Right lobe of liver (tissue), 6 donors: Measurements from ENCODE around the gene MS4A2. TPM values are rescaled to one million over a fixed set of nuclear protein-coding genes. Genes with fewer than 3 reads are reported as not detected.
"Not testable (repeated sequence)": the region's sequence is repeated elsewhere in the genome, so short reads cannot be mapped to it uniquely, and the experiment has no call there.

ENCODE experiments used
- ATAC-seq, 4 donors: fragments of 200-7000 bp; cut with Tn5 transposase; one replicate each; pipeline ENCODE4 v1.9.1; 2020; ENCODE audit warnings: mild to moderate bottlenecking in 4 of 4, moderate library complexity in 4 of 4
- DNase-seq, 3 donors: peaks; one replicate each; pipeline ENCODE4 v3.0.0-alpha.2; 2020
- H3K27ac ChIP-seq, 3 donors: fragments of 200-600 bp; one replicate each; pipeline ENCODE4 v1.8.0; 2022
- H3K27me3 ChIP-seq, 2 donors: fragments of 200-600 bp; one replicate each; pipeline ENCODE4 v1.8.0; 2022
- H3K36me3 ChIP-seq, 4 donors: fragments of 200-600 bp; sonication (generic) in 1 of 4; one replicate each; pipeline versions ENCODE4 v1.5.1 to v1.8.0; 2017 to 2022; ENCODE audit warnings: control low read depth in 1 of 4
- H3K4me1 ChIP-seq, 4 donors: fragments of 200-600 bp; sonication (generic) in 1 of 4; one replicate each; pipeline versions ENCODE4 v1.5.1 to v1.8.0; 2017 to 2022; ENCODE audit warnings: control low read depth in 1 of 4
- H3K4me3 ChIP-seq, 3 donors: fragments of 200-600 bp; one replicate each; pipeline ENCODE4 v1.8.0; 2022
- H3K9me3 ChIP-seq, 4 donors: fragments of 200-600 bp; sonication (generic) in 1 of 4; one replicate each; pipeline versions ENCODE4 v1.5.1 to v1.8.0; 2017 to 2022; ENCODE audit warnings: control low read depth in 1 of 4
- CTCF ChIP-seq, 4 donors: fragments of 200-600 bp in 3 of 4; fragments of 450-650 bp in 1 of 4; IDR thresholded peaks; one replicate each; pipeline versions ENCODE4 v1.5.1 to v1.8.0; 2016 to 2022; ENCODE audit warnings: antibody characterized with exemption in 4 of 4, mild to moderate bottlenecking in 2 of 4
- POLR2A ChIP-seq: fragments of 450-650 bp; IDR thresholded peaks from one replicate; pipeline ENCODE4 v1.6.1; 2017; ENCODE audit warnings: antibody characterized with exemption, mild to moderate bottlenecking
- WGBS: methylation state at CpG from one replicate; pipeline ENCODE4 v1.1.6; 2018; ENCODE audit warnings: low coverage, low lambda C conversion rate; ENCODE audit not compliant: insufficient coverage; ENCODE audit errors: missing lambda C conversion rate; 5-methylcytosine and 5-hydroxymethylcytosine counted together
- intact Hi-C, 2 donors: fragments of 100-400 bp; cut with DNase I; formaldehyde crosslinking; loops; one replicate each; pipeline versions ENCODE4 v1.11.2 to v1.14.1; 2022
- long read RNA-seq: library from polyadenylated mRNA; unstranded; transcript quantifications from one replicate; pipeline ENCODE4 v2.0.0, GENCODE V29; 2019
- total RNA-seq, 6 experiments: library from RNA; depleted of rRNA in 2 of 6; stranded (reverse); fragments of >200 nt in 2 of 6; fragmentation: NEBNext Ultra II Directional in 3 of 6; extraction: Animal tissue kit (Norgen Biotek cat#: 25700) in 3 of 6; gene quantifications; one replicate each; pipeline versions ENCODE4 v1.1.0 to v1.2.4, GENCODE V29; 2016 to 2023
- donor health status: DM: no; HTN: yes; CAD: no.
- donor health status: DM: no; HTN: no; CAD: no.
- donor health status: DM: no; HTN: no; CAD: no.
- donor health status: DM: no; HTN: yes; CAD: no.
- donor health status: DM: no; HTN: yes; CAD: no.

Gene MS4A2
- under 1 TPM in 1 of 6 experiments, not detected in 5; 0.20 TPM for total RNA-seq
- long read RNA-seq, result 0 reads

- H3K9me3 ChIP-seq, result no peaks in the 10 kb centered on the region
- H3K27me3 ChIP-seq, result no peaks in the 10 kb centered on the region
- H3K27ac ChIP-seq, result no peak within 1 kb of the TSS
- DNase-seq (no peak), ATAC-seq (no peak)
- H3K4me3 ChIP-seq, result no peak within 1 kb of the TSS
- H3K4me1 ChIP-seq, result no peaks in the 10 kb centered on the region
- TF ChIP-seq POLR2A (no peak), CTCF (IDR thresholded peaks at IDR 0.05) (no peak)
- no peaks in the 10 kb centered on the region for H3K36me3 ChIP-seq
- intact Hi-C loops, result no loop called here
- WGBS, result 40% methylated on average over 1 of the region's 1 CpG
Observed at GRCh38 chr11:60088364-60088763, at the start of gene MS4A2. MS4A2 (plus strand) TSS chr11:60088664; CDS start chr11:60088766, 102 bp downstream.

GRCh38 chr11:60040109-60040508 is 48.4 kb upstream of the MS4A2 start, which contains the start of gene OOSP2:
OOSP2 (plus strand) TSS chr11:60040409; CDS start chr11:60040460, 51 bp downstream.
- no peak for TF ChIP-seq POLR2A
- TF ChIP-seq CTCF (IDR thresholded peaks at IDR 0.05), result no peak
- no peak within 1 kb of the TSS for H3K27ac ChIP-seq
- DNase-seq (no peak), ATAC-seq (no peak)
- no peaks in the 10 kb centered on the region for H3K9me3 ChIP-seq
- H3K27me3 ChIP-seq, result no peaks in the 10 kb centered on the region
- H3K4me3 ChIP-seq, result no peak within 1 kb of the TSS
- no peaks in the 10 kb centered on the region for H3K36me3 ChIP-seq
- H3K4me1 ChIP-seq, result no peaks in the 10 kb centered on the region
- intact Hi-C loops, result no loop called here
- 55% methylated on average over 6 of the region's 8 CpGs for WGBS

- H3K27ac ChIP-seq, DNase-seq, H3K4me3 ChIP-seq, H3K27me3 ChIP-seq, ATAC-seq, H3K9me3 ChIP-seq, H3K36me3 ChIP-seq, intact Hi-C loops, H3K4me1 ChIP-seq: not testable (repeated sequence)
Observed at GRCh38 chr11:60050422-60050821, 38.0 kb upstream of the MS4A2 start.

- H3K4me1 ChIP-seq, DNase-seq, intact Hi-C loops, H3K27ac ChIP-seq, H3K27me3 ChIP-seq, ATAC-seq, H3K36me3 ChIP-seq, H3K9me3 ChIP-seq, H3K4me3 ChIP-seq: not testable (repeated sequence)
- WGBS, result 42% methylated on average over 3 of the region's 3 CpGs
Observed at GRCh38 chr11:60050839-60051238, 37.6 kb upstream of the MS4A2 start.

- H3K36me3 ChIP-seq, result no peaks in the 10 kb centered on the region
- 51% methylated on average over 8 of the region's 8 CpGs for WGBS
- intact Hi-C loops, result no loop called here
- no peak within 1 kb of the TSS for H3K27ac ChIP-seq
- no peaks in the 10 kb centered on the region for H3K27me3 ChIP-seq
- no peaks in the 10 kb centered on the region for H3K9me3 ChIP-seq
- TF ChIP-seq CTCF (IDR thresholded peaks at IDR 0.05) (no peak), POLR2A (no peak)
- H3K4me3 ChIP-seq, result no peak within 1 kb of the TSS
- no peaks in the 10 kb centered on the region for H3K4me1 ChIP-seq
- ATAC-seq (no peak), DNase-seq (no peak)
Observed at GRCh38 chr11:60056349-60056969, 32.0 kb upstream of the MS4A2 start, which contains the start of gene MS4A3. MS4A3 (plus strand) TSS chr11:60056665; CDS start chr11:60061161, 4,496 bp downstream.
